Mammary epithelial cell (primary cell): Measurements from ENCODE around the gene SUN3.

Experiments used
- CTCF ChIP-seq, 2 donors: IDR thresholded peaks in 1 of 2; conservative IDR thresholded peaks in 1 of 2; 2 replicates each; pipeline ENCODE4 v1.5.1; 2011 to 2012; ENCODE audit warnings: inconsistent platforms in 2 of 2, low read length in 2 of 2, mild to moderate bottlenecking in 2 of 2, control low read depth in 1 of 2, low read depth in 1 of 2; ENCODE audit not compliant: insufficient read depth in 1 of 2; ENCODE audit errors: extremely low read depth in 1 of 2
- EZH2 ChIP-seq: IDR thresholded peaks from 2 replicates; pipeline ENCODE4 v1.6.1; 2012; ENCODE audit warnings: low read length, inconsistent platforms, borderline replicate concordance

DNA sequence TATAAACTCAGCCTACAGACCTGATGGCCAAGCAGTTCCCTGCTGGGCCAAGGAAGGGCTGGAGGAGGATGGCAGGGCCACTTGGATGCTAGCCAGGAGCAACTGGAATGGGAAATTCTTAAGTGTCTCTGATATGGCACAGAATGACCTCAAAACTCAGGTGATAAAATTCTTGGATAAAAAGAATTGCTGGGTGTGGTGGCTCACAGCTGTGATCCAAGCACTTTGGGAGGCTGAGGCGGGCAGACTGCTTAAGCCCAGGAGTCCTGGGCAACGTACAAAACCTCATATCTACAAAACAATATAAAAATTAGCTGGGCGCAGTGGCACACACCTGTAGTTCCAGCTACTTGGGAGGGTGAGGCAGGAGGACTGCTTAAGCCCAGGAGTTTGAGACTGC, 66.6 kb downstream of the SUN3 start:
- no peak for TF ChIP-seq CTCF (conservative IDR thresholded peaks at IDR 0.05 in 1 of 2, IDR thresholded peaks at IDR 0.05 in 1 of 2; ENCODE audit: extremely low read depth in 1 of 2, insufficient read depth in 1 of 2, low read depth in 1 of 2, low read length in 2 of 2)
- no peak for TF ChIP-seq EZH2
